HCT116 (cell line): ENCODE data around the gene PAOX. TPM values are rescaled to one million over a fixed set of nuclear protein-coding genes. Genes with fewer than 3 reads are reported as not detected.

Source experiments
- ATAC-seq: fragments of 200-7000 bp; cut with Tn5 transposase; 2 replicates; pipeline ENCODE4 v1.9.1; 2020; ENCODE audit warnings: mild to moderate bottlenecking, moderate library complexity
- BruUV-seq: library from RNA; stranded (reverse); fragments of 400-500 nt; replicated peaks from 2 replicates; lab custom pipeline; 2021; lab: Mats Ljungman, UMichigan
- CTCF ChIA-PET: fragments of 300-600 bp; sonication (Branson Sonifier 250); formaldehyde crosslinking; loops from one replicate; lab custom pipeline; 2021; ENCODE audit warnings: antibody characterized with exemption; lab: Charles Lee
- POLR2A ChIA-PET: fragments of 300-600, 350-600 bp; sonication (Branson Sonifier 250); formaldehyde crosslinking; loops from one replicate; lab custom pipeline; 2021; ENCODE audit warnings: antibody characterized with exemption; lab: Charles Lee
- RAD21 ChIA-PET, 2 experiments: fragments of 300-600 bp; sonication (Branson Sonifier 250); formaldehyde crosslinking; loops; one replicate each; lab custom pipeline; 2023; ENCODE audit warnings: low total read pairs in 2 of 2; ENCODE audit not compliant: uncharacterized antibody in 2 of 2, unreplicated experiment in 2 of 2, low non-redundant PET in 1 of 2; lab: Charles Lee
- DNase-seq: peaks from one replicate; pipeline ENCODE4 v3.0.0-alpha.2; 2010; ENCODE audit warnings: low read depth, low spot score
- H2AFZ ChIP-seq: fragments of 200-600 bp; shearing (Covaris generic), sonication (generic); 2 replicates; pipeline ENCODE4 v1.6.1; 2017; ENCODE audit warnings: low read depth, mixed run types, mixed read lengths, antibody characterized with exemption, low read length; ENCODE audit not compliant: poor library complexity, severe bottlenecking
- H3K27ac ChIP-seq: 2 replicates; pipeline ENCODE4 v1.5.1; 2012; ENCODE audit warnings: low read depth, low read length
- H3K27me3 ChIP-seq: fragments of 200-600 bp; sonication (generic); 2 replicates; pipeline ENCODE4 v1.6.1; 2016; ENCODE audit warnings: mixed run types, low read length, mixed read lengths; ENCODE audit not compliant: insufficient read depth
- H3K36me3 ChIP-seq, 2 experiments: fragments of 200-500 bp in 1 of 2; fragments of 200-600 bp in 1 of 2; sonication (Bioruptor generic) in 1 of 2; sonication (generic) in 1 of 2; 2 replicates each; pipeline versions ENCODE4 v1.5.1 to v1.6.1; 2014 to 2016; ENCODE audit warnings: low read length in 2 of 2, inconsistent platforms in 1 of 2, mixed read lengths in 1 of 2, mixed run types in 1 of 2; ENCODE audit not compliant: insufficient read depth in 2 of 2, control insufficient read depth in 1 of 2
- H3K4me1 ChIP-seq, 2 experiments: fragments of 200-600 bp in 1 of 2; sonication (generic) in 1 of 2; 2 replicates each; pipeline versions ENCODE4 v1.5.1 to v1.6.1; 2012 to 2017; ENCODE audit warnings: low read length in 2 of 2, inconsistent platforms in 1 of 2, mild to moderate bottlenecking in 1 of 2, mixed read lengths in 1 of 2, mixed run types in 1 of 2, moderate library complexity in 1 of 2; ENCODE audit not compliant: insufficient read depth in 2 of 2, control insufficient read depth in 1 of 2
- H3K4me2 ChIP-seq: fragments of 200-600 bp; sonication (generic); 2 replicates; pipeline ENCODE4 v1.6.1; 2017; ENCODE audit warnings: mixed run types, low read length, mixed read lengths
- H3K4me3 ChIP-seq, 2 experiments: fragments of 200-600 bp in 1 of 2; sonication (generic) in 1 of 2; replicated peaks in 1 of 2; 2 replicates each; pipeline ENCODE4 v1.5.1; 2011 to 2016; ENCODE audit warnings: low read length in 2 of 2, control low read depth in 1 of 2, low read depth in 1 of 2, mild to moderate bottlenecking in 1 of 2, mixed read lengths in 1 of 2, mixed run types in 1 of 2
- H3K79me2 ChIP-seq: fragments of 200-600 bp; sonication (generic); 2 replicates; pipeline ENCODE4 v1.6.1; 2017; ENCODE audit warnings: mild to moderate bottlenecking, mixed run types, low read length, moderate library complexity, mixed read lengths; ENCODE audit not compliant: insufficient read depth
- H3K9ac ChIP-seq: fragments of 200-600 bp; sonication (generic); 2 replicates; pipeline ENCODE4 v1.6.1; 2016; ENCODE audit warnings: low read length, mixed read lengths
- H3K9me2 ChIP-seq: fragments of 200-600 bp; sonication (generic), shearing (Covaris generic); 2 replicates; pipeline ENCODE4 v1.6.1; 2017; ENCODE audit warnings: mixed run types, mild to moderate bottlenecking, moderate library complexity; ENCODE audit not compliant: insufficient read depth
- H3K9me3 ChIP-seq, 2 experiments: fragments of 200-500 bp in 1 of 2; fragments of 200-600 bp in 1 of 2; sonication (Bioruptor generic) in 1 of 2; sonication (generic) in 1 of 2; 2 replicates each; pipeline ENCODE4 v1.6.1; 2014 to 2017; ENCODE audit warnings: low read length in 2 of 2, mixed read lengths in 2 of 2, inconsistent platforms in 1 of 2, low read depth in 1 of 2, mild to moderate bottlenecking in 1 of 2, mixed run types in 1 of 2, moderate library complexity in 1 of 2; ENCODE audit not compliant: control insufficient read depth in 1 of 2, insufficient read depth in 1 of 2
- H4K20me1 ChIP-seq: fragments of 200-600 bp; sonication (generic), shearing (Covaris generic); 2 replicates; pipeline ENCODE4 v1.6.1; 2017; ENCODE audit warnings: mixed run types, mild to moderate bottlenecking, moderate library complexity; ENCODE audit not compliant: insufficient read depth
- EGR1 ChIP-seq: IDR thresholded peaks from 2 replicates; pipeline ENCODE4 v1.6.1; 2012; ENCODE audit warnings: low read depth
- MAX ChIP-seq: IDR thresholded peaks from 2 replicates; pipeline ENCODE4 v1.6.1; 2012
- POLR2AphosphoS5 ChIP-seq: IDR thresholded peaks from 2 replicates; pipeline ENCODE4 v1.6.1; 2011; ENCODE audit warnings: mild to moderate bottlenecking, low read depth, low read length, moderate library complexity
- YY1 ChIP-seq: IDR thresholded peaks from 2 replicates; pipeline ENCODE4 v1.6.1; 2011; ENCODE audit warnings: low read length, low read depth, moderate library complexity, mild to moderate bottlenecking; ENCODE audit not compliant: insufficient replicate concordance; ENCODE audit errors: extremely low read depth
- intact Hi-C: fragments of 100-400 bp; cut with micrococcal nuclease; formaldehyde crosslinking; loops from 2 replicates; pipeline ENCODE4 v1.10.0; 2022
- total RNA-seq: library from RNA; stranded (reverse); gene quantifications from one replicate; pipeline ENCODE4 v1.2.1, GENCODE V29; 2021; ENCODE audit not compliant: unreplicated experiment
- TF ChIP-seq, protein P1 (sequence below), 3 experiments: fragments of 200-600 bp in 1 of 3; sonication (generic) in 1 of 3; IDR thresholded peaks in 2 of 3; conservative IDR thresholded peaks in 1 of 3; 2 replicates each; pipeline ENCODE4 v1.5.1; 2012 to 2017; ENCODE audit warnings: low read depth in 2 of 3, low read length in 2 of 3, antibody characterized with exemption in 1 of 3, borderline replicate concordance in 1 of 3, control low read depth in 1 of 3, mild to moderate bottlenecking in 1 of 3, mixed read lengths in 1 of 3, mixed run types in 1 of 3, moderate library complexity in 1 of 3; ENCODE audit not compliant: insufficient read depth in 1 of 3
- TF ChIP-seq, protein P2 (sequence below): IDR thresholded peaks from 2 replicates; pipeline ENCODE4 v1.6.1; 2012

Gene PAOX
- total RNA-seq, 1 experiment from 2014 or later: 3.5 TPM

DNA sequence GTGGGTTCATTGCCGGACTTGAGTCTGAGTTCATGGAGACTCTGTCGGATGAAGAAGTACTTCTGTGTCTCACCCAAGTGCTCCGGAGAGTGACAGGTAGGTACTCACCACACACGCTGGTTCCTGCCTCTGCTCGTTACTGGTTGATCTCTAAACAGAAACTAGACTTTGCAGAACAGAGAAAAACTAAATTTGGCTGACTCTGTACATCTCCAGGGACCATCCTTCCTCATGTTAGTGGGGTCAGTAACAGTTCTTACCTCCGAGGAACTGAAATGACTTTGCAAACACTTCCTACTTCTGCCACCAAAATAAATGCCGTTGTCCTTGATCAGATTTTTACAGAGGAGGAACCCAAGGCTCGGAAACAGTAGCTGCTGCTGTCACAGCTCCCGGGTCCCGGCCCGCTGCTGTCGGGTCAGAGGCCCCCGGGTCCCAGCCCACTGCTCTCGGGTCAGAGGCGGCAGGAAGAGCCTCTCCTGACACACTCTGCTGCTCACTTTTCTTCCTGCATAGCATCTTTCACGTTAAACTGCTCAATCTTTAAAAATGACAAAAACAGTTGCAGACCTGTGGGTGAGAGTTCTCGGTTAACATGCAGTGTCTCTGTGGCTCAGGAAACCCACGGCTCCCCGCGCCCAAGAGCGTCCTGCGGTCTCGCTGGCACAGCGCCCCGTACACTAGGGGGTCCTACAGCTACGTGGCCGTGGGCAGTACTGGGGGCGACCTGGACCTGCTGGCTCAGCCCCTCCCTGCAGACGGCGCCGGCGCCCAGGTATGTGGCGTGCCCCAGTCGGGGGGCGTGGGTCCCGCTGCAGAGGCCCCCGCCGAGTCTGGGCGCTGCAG lies 10.1 kb downstream of the PAOX start:
- no peak overlapping the region for H3K4me3 ChIP-seq
- H3K9me3 ChIP-seq: no peaks in the 10 kb centered on the region
- no peaks in the 10 kb centered on the region for H3K9me2 ChIP-seq
- TF ChIP-seq YY1: no peak
- TF ChIP-seq, protein P1, sequence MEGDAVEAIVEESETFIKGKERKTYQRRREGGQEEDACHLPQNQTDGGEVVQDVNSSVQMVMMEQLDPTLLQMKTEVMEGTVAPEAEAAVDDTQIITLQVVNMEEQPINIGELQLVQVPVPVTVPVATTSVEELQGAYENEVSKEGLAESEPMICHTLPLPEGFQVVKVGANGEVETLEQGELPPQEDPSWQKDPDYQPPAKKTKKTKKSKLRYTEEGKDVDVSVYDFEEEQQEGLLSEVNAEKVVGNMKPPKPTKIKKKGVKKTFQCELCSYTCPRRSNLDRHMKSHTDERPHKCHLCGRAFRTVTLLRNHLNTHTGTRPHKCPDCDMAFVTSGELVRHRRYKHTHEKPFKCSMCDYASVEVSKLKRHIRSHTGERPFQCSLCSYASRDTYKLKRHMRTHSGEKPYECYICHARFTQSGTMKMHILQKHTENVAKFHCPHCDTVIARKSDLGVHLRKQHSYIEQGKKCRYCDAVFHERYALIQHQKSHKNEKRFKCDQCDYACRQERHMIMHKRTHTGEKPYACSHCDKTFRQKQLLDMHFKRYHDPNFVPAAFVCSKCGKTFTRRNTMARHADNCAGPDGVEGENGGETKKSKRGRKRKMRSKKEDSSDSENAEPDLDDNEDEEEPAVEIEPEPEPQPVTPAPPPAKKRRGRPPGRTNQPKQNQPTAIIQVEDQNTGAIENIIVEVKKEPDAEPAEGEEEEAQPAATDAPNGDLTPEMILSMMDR (IDR thresholded peaks at IDR 0.05 in 2 of 3, conservative IDR thresholded peaks at IDR 0.05 in 1 of 3; ENCODE audit: borderline replicate concordance in 1 of 3, insufficient read depth in 1 of 3, low read depth in 2 of 3, low read length in 2 of 3): no peak
- TF ChIP-seq EGR1: no peak
- no peak for TF ChIP-seq MAX
- no peak for TF ChIP-seq POLR2AphosphoS5
- TF ChIP-seq, protein P2, sequence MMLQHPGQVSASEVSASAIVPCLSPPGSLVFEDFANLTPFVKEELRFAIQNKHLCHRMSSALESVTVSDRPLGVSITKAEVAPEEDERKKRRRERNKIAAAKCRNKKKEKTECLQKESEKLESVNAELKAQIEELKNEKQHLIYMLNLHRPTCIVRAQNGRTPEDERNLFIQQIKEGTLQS: no peak
- TF ChIP-seq, all 23 proteins: peak for 0
- H3K79me2 ChIP-seq: no peaks in the 10 kb centered on the region
- no peak overlapping the region for H3K4me2 ChIP-seq
- no peak overlapping the region for H3K9ac ChIP-seq
- ChIA-PET POLR2A (no interaction called here), RAD21 (no interaction called here), CTCF (no interaction called here)
- no peak overlapping the region for H2AFZ ChIP-seq
- intact Hi-C loops: no loop called here
- H3K36me3 ChIP-seq: no peaks in the 10 kb centered on the region
- peaks cover 2 to 11% of the 10 kb centered on the region in 2 experiments for H3K4me1 ChIP-seq
- DNase-seq: no peak
- H3K27ac ChIP-seq: no peak overlapping the region
- BruUV-seq: no TSS peak
- no peaks in the 10 kb centered on the region for H4K20me1 ChIP-seq
- ATAC-seq: no peak
- H3K27me3 ChIP-seq: no peaks in the 10 kb centered on the region
